Left renal cortex interstitium (tissue), 4 donors: ENCODE measurements around the gene MIEN1. TPM values are rescaled to one million over a fixed set of nuclear protein-coding genes. Genes with fewer than 3 reads are reported as not detected.

Source experiments
- polyA plus RNA-seq, 4 donors: library from polyadenylated mRNA; unstranded; fragments of 120-200 nt; gene quantifications; one replicate each; pipeline ENCODE4 v1.2.1, GENCODE V29; 2013; ENCODE audit not compliant: insufficient read length in 4 of 4

MIEN1 gene
- polyA plus RNA-seq, 4 donors = 32.3 to 44.6 (median 36.6) TPM

Other genes with a start within 250 kb of the MIEN1 start
- under 1 TPM in 3 of 4 donors, not detected in 1; 0.03 to 0.07 (median 0.06) TPM for gene NEUROD2, start 122.6 kb downstream of the MIEN1 start, polyA plus RNA-seq
- gene PPP1R1B, start 103.6 kb downstream of the MIEN1 start, polyA plus RNA-seq = 10 to 100 TPM; 10.9 to 19.8 (median 14.1) TPM
- gene STARD3, start 93.4 kb downstream of the MIEN1 start, polyA plus RNA-seq = 10 to 100 TPM; 44.2 to 57.8 (median 47.0) TPM
- gene TCAP, start 65.2 kb downstream of the MIEN1 start, polyA plus RNA-seq = 1 to 10 TPM; 1.1 to 2.2 (median 1.7) TPM
- 1 to 10 TPM; 2.1 to 4.5 (median 2.7) TPM for gene PNMT, start 62.1 kb downstream of the MIEN1 start, polyA plus RNA-seq
- gene PGAP3, start 42.5 kb downstream of the MIEN1 start, polyA plus RNA-seq = 10 to 100 TPM; 36.7 to 48.7 (median 43.1) TPM
- gene ERBB2, start 30.5 kb downstream of the MIEN1 start, polyA plus RNA-seq = 100 to 1,000 TPM; 173 to 226 (median 187) TPM
- 10 to 100 TPM; 30.0 to 52.1 (median 37.1) TPM for gene GRB7, start 7.4 kb upstream of the MIEN1 start, polyA plus RNA-seq
- gene IKZF3, start 133.8 kb upstream of the MIEN1 start, polyA plus RNA-seq = under 1 TPM; 0.14 to 0.33 (median 0.25) TPM
- gene ZPBP2, start 137.7 kb upstream of the MIEN1 start, polyA plus RNA-seq = not detected
- gene GSDMB, start 188.1 kb upstream of the MIEN1 start, polyA plus RNA-seq = 10 to 100 TPM in 2 of 4 donors, 1 to 10 TPM in 2; 6.3 to 31.4 (median 19.2) TPM
- gene ORMDL3, start 197.1 kb upstream of the MIEN1 start, polyA plus RNA-seq = 100 to 1,000 TPM in 2 of 4 donors, 10 to 100 TPM in 2; 84.0 to 115 (median 96.1) TPM
- gene LRRC3C, start 197.2 kb upstream of the MIEN1 start, polyA plus RNA-seq = under 1 TPM in 1 of 4 donors, not detected in 3; 0.17 TPM
- 1 to 10 TPM in 3 of 4 donors, under 1 TPM in 1; 0.49 to 3.6 (median 2.0) TPM for gene GSDMA, start 232.5 kb upstream of the MIEN1 start, polyA plus RNA-seq